KOPT-K1 (cell line): Measurements from ENCODE around the gene PTPRH.
"Not testable (repeated sequence)": the region's sequence is repeated elsewhere in the genome, so short reads cannot be mapped to it uniquely, and the experiment has no call there.

Experiments used
- H3K27ac ChIP-seq: fragments of 200-600 bp; sonication (generic); 2 replicates; pipeline ENCODE4 v1.5.1; 2016; ENCODE audit warnings: antibody characterized with exemption, mild to moderate bottlenecking, low read depth, low read length; ENCODE audit not compliant: poor library complexity, severe bottlenecking
- H3K36me3 ChIP-seq: fragments of 200-600 bp; sonication (generic); 2 replicates; pipeline ENCODE4 v1.5.1; 2017; ENCODE audit warnings: antibody characterized with exemption, mild to moderate bottlenecking, low read length, moderate library complexity; ENCODE audit not compliant: insufficient read depth
- H3K9me3 ChIP-seq: fragments of 200-600 bp; sonication (generic); 2 replicates; pipeline ENCODE4 v1.5.1; 2017; ENCODE audit warnings: antibody characterized with exemption, low read length, mild to moderate bottlenecking; ENCODE audit not compliant: insufficient read depth, poor library complexity, severe bottlenecking

Gene PTPRH

DNA sequence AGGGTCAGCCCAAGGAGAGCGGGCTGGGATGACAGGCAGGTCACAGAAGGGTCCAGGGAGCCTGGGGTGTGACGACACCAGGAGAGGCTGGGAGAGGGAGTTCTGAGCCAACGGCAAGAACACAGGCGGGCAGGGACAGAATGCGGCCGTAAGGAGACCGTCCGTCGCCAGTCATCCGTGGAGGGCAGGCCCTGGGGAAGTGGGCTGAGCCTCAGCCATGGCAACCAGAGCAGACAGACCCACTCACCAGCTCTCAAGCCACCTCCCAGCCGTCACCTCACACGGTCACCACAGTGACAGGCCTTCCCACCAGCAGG lies 22.9 kb upstream of the PTPRH start:
- H3K9me3 ChIP-seq, result no peaks in the 10 kb centered on the region
- H3K27ac ChIP-seq, result no peak overlapping the region
- H3K36me3 ChIP-seq, result peaks cover 99% of the 10 kb centered on the region

DNA sequence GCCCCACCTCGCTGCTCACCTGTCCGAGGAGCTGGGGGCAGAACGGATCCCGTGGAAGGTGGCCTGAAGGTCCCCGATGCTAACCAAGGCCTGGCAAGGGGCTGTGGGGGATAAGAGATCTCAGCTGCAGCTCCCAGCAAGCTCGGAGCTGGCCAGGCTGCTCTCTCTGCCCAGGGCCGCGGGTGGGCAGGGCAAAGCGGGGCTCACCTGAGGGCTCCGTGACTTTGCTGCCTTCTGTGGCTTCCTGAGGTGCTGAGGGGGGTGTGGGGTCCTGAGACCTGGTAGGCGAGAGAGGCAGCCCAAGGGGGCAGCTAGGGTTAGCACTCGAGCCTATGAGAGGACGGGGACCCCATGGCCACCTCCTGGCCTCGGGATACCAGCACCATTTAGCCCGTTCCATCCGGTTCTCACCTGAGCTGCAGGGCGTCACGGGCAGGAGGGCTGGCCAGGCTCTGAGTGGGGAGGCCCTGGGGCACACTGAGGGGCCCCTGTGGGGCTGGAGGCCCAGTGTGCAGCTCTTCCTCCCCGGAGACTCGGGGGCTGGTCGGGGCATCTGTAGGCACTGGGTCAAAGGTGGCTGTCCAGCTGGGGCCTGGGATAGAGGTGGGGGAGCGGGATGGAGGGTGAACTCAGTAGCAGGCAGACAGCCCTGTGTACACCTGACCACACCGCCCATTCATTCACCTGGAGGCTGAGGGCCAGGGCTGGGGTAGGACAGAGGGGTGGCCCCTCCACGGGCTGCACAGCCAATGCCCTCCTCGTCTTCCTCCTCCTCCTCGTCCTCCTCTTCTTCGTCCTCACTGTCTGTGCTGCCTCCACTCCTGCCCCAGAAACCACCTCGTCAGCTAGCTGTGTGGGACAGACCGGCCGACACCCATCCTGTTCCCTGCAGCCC lies 22.3 kb upstream of the PTPRH start:
- Histone ChIP-seq H3K36me3 (peaks cover 99% of the 10 kb centered on the region), H3K27ac (no peak overlapping the region), H3K9me3 (no peaks in the 10 kb centered on the region)

DNA sequence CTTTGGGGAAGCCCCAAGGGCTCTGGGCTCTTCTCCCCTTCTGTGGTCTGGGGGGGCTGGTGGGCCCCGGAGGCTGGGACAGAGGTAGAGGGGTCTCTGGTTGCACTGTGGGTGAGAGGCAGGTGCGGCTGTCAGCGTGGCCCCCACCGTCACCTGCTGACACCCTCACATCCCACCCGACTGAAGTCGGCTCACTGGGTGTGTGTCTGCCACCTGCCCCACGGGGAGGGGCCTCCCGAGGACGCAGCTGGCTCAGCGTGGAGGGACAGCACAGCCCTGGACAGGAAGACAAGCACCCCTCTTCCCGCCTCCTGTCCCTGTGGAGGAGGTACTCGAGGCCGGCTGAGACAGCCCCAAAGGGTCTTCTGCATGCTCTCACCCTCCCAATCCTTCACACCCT lies 21.5 kb upstream of the PTPRH start:
- Histone ChIP-seq H3K36me3 (peaks cover 99% of the 10 kb centered on the region), H3K9me3 (no peaks in the 10 kb centered on the region), H3K27ac (no peak overlapping the region)

- H3K36me3 ChIP-seq, result peaks cover 99% of the 10 kb centered on the region
- no peaks in the 10 kb centered on the region for H3K9me3 ChIP-seq
- no peak overlapping the region for H3K27ac ChIP-seq
Measured at GRCh38 chr19:55230329-55230728, 21.0 kb upstream of the PTPRH start.

GRCh38 chr19:55229789-55230182 lies 20.5 kb upstream of the PTPRH start:
- H3K9me3 ChIP-seq, result no peaks in the 10 kb centered on the region
- no peak overlapping the region for H3K27ac ChIP-seq
- H3K36me3 ChIP-seq, result peaks cover 94% of the 10 kb centered on the region

DNA sequence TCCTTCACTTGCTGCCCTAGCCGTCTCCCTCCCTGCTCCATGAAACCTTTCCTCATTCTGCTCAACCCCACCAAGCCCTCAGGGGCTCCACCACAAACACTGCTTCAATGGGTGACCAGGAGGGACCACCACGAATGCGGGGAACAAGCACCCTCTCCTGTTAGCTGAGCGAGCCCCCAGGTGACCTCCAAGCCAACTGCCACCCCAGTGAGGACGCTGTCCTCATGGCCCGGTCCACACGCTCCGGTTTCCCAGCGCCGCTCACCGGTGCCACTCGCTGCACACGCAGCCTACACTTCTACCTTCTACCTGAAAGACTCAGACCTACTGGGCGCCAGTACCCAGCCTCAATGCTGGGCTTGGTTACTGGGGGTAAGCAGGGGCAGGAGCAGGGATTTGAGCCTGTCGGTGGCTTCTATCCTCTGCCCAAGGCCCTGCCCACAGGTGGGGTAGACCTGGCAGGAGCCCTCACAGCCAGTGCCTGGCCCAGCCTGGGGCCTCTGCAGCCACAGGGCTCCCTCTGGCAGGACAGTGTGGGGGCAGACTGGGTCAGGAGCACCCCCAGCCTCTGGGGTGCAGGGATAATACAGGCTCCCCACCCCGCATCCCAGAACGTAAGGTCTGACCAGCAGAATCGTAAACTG lies 20.0 kb upstream of the PTPRH start:
- Histone ChIP-seq H3K27ac (no peak overlapping the region), H3K36me3 (peaks cover 93% of the 10 kb centered on the region), H3K9me3 (no peaks in the 10 kb centered on the region)

- Histone ChIP-seq H3K9me3 (no peaks in the 10 kb centered on the region), H3K36me3 (peaks cover 93% of the 10 kb centered on the region), H3K27ac (no peak within 1 kb of the TSS)
Measured at GRCh38 chr19:55228403-55229031, 19.2 kb upstream of the PTPRH start, which contains the start of gene TMEM86B. Gene TMEM86B (minus strand): TSS chr19:55228763. CDS start chr19:55228741, 22 bp downstream.

GRCh38 chr19:55228015-55228391 lies 18.7 kb upstream of the PTPRH start:
- H3K9me3 ChIP-seq, result no peaks in the 10 kb centered on the region
- no peak overlapping the region for H3K27ac ChIP-seq
- peaks cover 93% of the 10 kb centered on the region for H3K36me3 ChIP-seq

- H3K27ac ChIP-seq, result no peak overlapping the region
- no peaks in the 10 kb centered on the region for H3K9me3 ChIP-seq
- H3K36me3 ChIP-seq, result peaks cover 90% of the 10 kb centered on the region
Measured at GRCh38 chr19:55227241-55228014, 18.1 kb upstream of the PTPRH start.

DNA sequence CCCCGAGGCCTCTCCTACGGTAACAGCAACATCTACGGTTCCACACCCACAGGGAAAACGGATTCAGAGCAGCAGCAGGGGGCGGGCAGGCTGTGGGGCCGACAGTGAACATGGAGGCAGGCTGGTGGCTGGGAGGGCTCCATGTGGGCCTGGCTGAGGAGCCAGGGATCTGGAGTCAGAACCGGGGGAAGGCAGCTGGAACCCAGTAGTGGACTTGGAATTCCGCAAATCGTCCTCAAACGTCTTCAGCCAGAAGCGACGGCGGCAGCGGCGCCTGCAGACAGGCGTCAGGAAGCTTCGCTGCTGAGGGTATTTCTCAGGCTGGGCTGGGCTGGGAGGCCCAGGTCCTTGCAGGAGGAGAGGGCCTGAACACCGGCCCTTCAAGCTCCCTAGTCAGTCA lies 17.5 kb upstream of the PTPRH start:
- no peaks in the 10 kb centered on the region for H3K9me3 ChIP-seq
- no peak overlapping the region for H3K27ac ChIP-seq
- H3K36me3 ChIP-seq, result peaks cover 83% of the 10 kb centered on the region

- Histone ChIP-seq H3K27ac (no peak overlapping the region), H3K9me3 (no peaks in the 10 kb centered on the region), H3K36me3 (peaks cover 79% of the 10 kb centered on the region)
Measured at GRCh38 chr19:55226273-55226672, 17.0 kb upstream of the PTPRH start.

DNA sequence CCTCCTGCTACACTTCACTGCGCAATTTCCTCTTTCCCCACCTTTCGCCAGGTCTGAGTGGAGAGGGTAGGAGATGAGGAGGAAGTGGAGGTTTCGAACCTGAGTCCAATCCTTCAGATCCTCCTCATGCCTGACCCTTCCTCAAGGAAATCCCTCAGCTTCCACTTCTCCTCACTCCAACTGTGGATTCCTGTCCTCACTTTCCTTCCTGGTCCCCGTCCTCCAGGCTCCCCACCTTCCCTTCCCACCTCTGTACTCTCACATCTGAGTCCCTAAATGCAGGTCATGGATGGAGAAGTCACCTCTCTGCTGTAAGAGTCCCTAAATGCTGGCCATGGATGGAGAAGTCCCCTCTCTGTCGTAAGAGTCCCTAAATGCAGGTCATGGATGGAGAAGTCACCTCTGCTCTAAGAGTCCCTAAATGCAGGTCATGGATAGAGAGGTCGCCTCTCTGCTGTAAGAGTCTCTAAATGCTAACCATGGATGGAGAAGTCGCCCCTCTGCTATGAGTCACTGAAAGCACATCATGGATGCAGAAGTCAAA lies 16.2 kb upstream of the PTPRH start:
- H3K36me3 ChIP-seq, result peaks cover 76% of the 10 kb centered on the region
- no peaks in the 10 kb centered on the region for H3K9me3 ChIP-seq
- no peak overlapping the region for H3K27ac ChIP-seq

GRCh38 chr19:55224679-55225414 lies 15.5 kb upstream of the PTPRH start:
- H3K9me3 ChIP-seq, H3K27ac ChIP-seq: not testable (repeated sequence)
- peaks cover 70% of the 10 kb centered on the region for H3K36me3 ChIP-seq

DNA sequence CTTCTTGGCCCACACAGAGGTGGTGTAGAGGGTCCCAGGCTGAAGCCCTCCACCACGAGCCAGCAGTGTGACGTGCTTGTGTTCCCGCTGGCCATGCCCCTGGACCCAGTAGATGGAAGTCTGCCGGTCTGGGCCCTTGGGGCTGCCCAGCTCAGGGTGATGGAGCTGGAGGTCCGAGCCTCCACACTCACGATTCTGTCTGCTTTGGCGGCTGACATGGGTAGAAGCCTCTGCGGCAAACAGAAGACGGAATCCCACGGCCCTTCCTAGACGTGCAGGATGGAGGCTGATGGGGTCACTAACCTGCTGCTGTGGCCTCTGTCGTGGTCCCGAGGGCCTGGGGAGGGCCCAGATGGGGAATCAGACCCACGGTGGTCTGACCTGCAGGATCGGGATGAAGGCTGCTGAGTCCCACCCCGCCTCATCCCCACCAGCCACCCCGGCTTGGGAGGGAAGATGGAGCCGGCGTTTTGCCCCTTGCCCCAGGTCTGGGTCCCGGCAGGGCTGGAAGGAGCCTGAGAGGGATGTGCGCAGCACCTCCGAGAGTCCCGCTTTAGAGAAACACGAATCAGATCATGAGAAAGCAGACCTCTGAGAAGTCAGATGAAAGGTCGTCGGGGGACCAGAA lies 14.9 kb upstream of the PTPRH start:
- H3K9me3 ChIP-seq, result no peaks in the 10 kb centered on the region
- H3K36me3 ChIP-seq, result peaks cover 63% of the 10 kb centered on the region
- H3K27ac ChIP-seq, result no peak overlapping the region
